Measurements from ENCODE around the gene C9orf40. TPM values are rescaled to one million over a fixed set of nuclear protein-coding genes. Genes with fewer than 3 reads are reported as not detected.

C9orf40 gene
- total and polyA plus RNA-seq, 4 donors: 1.9 to 2.9 (median 2.7) TPM

DNA sequence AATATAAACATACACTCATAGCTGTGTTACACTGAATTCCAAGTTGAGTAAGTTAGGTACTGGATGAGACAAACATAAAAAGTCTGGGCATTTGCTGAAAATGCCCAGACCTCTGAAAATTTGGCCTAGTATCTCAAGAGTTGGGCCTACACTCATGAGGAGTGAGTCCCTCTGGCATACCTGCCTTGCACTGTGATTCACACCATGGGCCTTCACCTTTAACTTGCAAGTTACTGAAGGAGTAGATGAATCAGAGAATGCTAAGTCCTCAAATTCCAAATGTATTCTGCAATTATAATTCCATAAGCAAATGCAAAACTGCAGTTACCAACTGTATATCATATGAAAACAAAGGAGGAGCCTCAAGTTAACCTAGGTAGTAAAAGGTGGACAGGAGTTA is 32.3 kb upstream of the C9orf40 start:
- Histone ChIP-seq H3K9ac (ENCODE audit: insufficient read depth in 1 of 2, low read length in 2 of 2) (no peak overlapping the region), H3K9me3 (ENCODE audit: control insufficient read depth in 4 of 4, insufficient read depth in 3 of 4, low read length in 3 of 4) (no peaks in the 10 kb centered on the region), H3K4me3 (no peak overlapping the region), H3K27me3 (ENCODE audit: control insufficient read depth in 3 of 3, insufficient read depth in 3 of 3, low read length in 2 of 3) (no peaks in the 10 kb centered on the region), H3K36me3 (ENCODE audit: control insufficient read depth in 4 of 4, insufficient read depth in 4 of 4, low read length in 4 of 4) (peaks cover 0 to 5% (median 2%) of the 10 kb centered on the region in 4 donors), H3K27ac (ENCODE audit: low read depth in 1 of 2, low read length in 1 of 2) (no peak overlapping the region), H3K4me1 (ENCODE audit: control insufficient read depth in 5 of 5, insufficient read depth in 5 of 5, low read length in 5 of 5) (no peaks in the 10 kb centered on the region)
- TF ChIP-seq, protein P1, sequence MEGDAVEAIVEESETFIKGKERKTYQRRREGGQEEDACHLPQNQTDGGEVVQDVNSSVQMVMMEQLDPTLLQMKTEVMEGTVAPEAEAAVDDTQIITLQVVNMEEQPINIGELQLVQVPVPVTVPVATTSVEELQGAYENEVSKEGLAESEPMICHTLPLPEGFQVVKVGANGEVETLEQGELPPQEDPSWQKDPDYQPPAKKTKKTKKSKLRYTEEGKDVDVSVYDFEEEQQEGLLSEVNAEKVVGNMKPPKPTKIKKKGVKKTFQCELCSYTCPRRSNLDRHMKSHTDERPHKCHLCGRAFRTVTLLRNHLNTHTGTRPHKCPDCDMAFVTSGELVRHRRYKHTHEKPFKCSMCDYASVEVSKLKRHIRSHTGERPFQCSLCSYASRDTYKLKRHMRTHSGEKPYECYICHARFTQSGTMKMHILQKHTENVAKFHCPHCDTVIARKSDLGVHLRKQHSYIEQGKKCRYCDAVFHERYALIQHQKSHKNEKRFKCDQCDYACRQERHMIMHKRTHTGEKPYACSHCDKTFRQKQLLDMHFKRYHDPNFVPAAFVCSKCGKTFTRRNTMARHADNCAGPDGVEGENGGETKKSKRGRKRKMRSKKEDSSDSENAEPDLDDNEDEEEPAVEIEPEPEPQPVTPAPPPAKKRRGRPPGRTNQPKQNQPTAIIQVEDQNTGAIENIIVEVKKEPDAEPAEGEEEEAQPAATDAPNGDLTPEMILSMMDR (IDR thresholded peaks at IDR 0.05; ENCODE audit: control extremely low read depth, extremely low read depth): no peak
- no peak for DNase-seq
- no peak for ATAC-seq (ENCODE audit: insufficient read depth, low FRiP score)

DNA sequence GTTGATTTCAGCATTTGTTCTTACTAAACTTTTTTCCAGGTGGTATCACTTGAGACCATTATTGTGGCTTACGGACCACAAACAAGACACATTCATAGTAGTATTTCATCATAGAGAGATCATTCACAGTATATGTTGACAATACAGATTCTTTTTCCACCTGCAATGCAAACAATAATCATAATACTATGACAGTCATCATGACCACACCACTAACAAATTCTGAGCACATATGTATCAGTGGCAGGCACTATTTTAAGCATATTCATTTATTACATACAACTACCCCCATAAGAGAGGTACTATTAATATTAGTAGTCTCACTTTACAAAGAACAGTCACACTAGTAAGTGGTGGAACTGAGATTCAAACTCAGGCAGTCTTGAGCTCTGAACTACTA is 31.0 kb upstream of the C9orf40 start:
- H3K36me3 ChIP-seq (ENCODE audit: control insufficient read depth in 4 of 4, insufficient read depth in 4 of 4, low read length in 4 of 4): peaks cover 0 to 5% (median 2%) of the 10 kb centered on the region in 4 donors
- DNase-seq (no peak), ATAC-seq (ENCODE audit: insufficient read depth, low FRiP score) (no peak)
- H3K27me3 ChIP-seq (ENCODE audit: control insufficient read depth in 3 of 3, insufficient read depth in 3 of 3, low read length in 2 of 3): no peaks in the 10 kb centered on the region
- no peak overlapping the region for H3K4me3 ChIP-seq
- 100% methylated on average over 1 of the region's 1 CpG for WGBS, 2 donors
- no peak overlapping the region for H3K27ac ChIP-seq (ENCODE audit: low read depth in 1 of 2, low read length in 1 of 2)
- no peaks in the 10 kb centered on the region for H3K9me3 ChIP-seq (ENCODE audit: control insufficient read depth in 4 of 4, insufficient read depth in 3 of 4, low read length in 3 of 4)
- H3K4me1 ChIP-seq (ENCODE audit: control insufficient read depth in 5 of 5, insufficient read depth in 5 of 5, low read length in 5 of 5): no peaks in the 10 kb centered on the region
- no peak overlapping the region for H3K9ac ChIP-seq (ENCODE audit: insufficient read depth in 1 of 2, low read length in 2 of 2)
- TF ChIP-seq, protein P1 (IDR thresholded peaks at IDR 0.05; ENCODE audit: control extremely low read depth, extremely low read depth): no peak

DNA sequence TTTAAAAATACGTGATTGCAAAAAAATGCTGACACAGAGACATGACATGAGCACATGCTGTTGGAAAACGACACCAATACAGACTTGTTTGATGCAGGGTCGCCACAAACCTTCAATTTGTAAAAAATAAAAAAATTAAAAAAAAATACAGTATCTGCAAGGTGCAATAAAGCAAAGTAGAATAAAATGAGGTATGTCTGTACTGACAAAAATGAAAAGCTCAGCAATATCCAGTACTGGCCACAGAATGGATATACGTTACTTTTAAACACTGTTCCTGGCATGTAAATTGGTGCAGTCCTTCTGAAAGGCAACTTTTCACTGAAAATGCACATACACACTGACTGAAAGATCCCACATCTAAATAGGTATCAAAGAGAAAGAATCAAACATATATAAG is 27.1 kb upstream of the C9orf40 start:
- Histone ChIP-seq H3K9me3 (ENCODE audit: control insufficient read depth in 4 of 4, insufficient read depth in 3 of 4, low read length in 3 of 4) (peaks cover 2 to 5% (median 3%) of the 10 kb centered on the region in 4 donors), H3K27me3 (ENCODE audit: control insufficient read depth in 3 of 3, insufficient read depth in 3 of 3, low read length in 2 of 3) (no peaks in the 10 kb centered on the region), H3K36me3 (ENCODE audit: control insufficient read depth in 4 of 4, insufficient read depth in 4 of 4, low read length in 4 of 4) (peaks cover 0 to 5% (median 1%) of the 10 kb centered on the region in 4 donors), H3K27ac (ENCODE audit: low read depth in 1 of 2, low read length in 1 of 2) (no peak overlapping the region), H3K4me1 (ENCODE audit: control insufficient read depth in 5 of 5, insufficient read depth in 5 of 5, low read length in 5 of 5) (no peaks in the 10 kb centered on the region), H3K9ac (ENCODE audit: insufficient read depth in 1 of 2, low read length in 2 of 2) (no peak overlapping the region), H3K4me3 (no peak overlapping the region)
- DNase-seq: no peak
- WGBS, 2 donors: 95 to 98% methylated on average over 4 of the region's 4 CpGs
- ATAC-seq (ENCODE audit: insufficient read depth, low FRiP score): no peak
- TF ChIP-seq, protein P1 (IDR thresholded peaks at IDR 0.05; ENCODE audit: control extremely low read depth, extremely low read depth): no peak

DNA sequence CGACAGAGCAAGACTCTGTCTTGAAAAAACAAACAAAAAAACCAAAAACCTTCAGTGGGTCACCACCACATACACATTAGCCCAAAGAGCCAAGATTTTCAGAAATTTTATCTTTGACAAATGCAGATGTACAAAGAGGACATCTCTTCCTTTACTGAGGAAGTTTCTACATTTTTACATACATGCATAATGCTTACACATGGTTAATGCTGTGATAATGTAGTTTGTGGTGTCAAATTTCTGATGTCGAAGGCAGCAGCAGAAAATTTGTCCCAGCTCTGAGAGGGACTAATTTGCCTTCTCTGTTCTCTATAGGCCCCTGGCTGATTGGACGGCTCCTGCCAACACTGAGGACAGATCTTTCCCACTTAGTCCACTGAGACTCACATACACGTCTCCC is 24.6 kb upstream of the C9orf40 start:
- DNase-seq (no peak), ATAC-seq (ENCODE audit: insufficient read depth, low FRiP score) (no peak)
- no peaks in the 10 kb centered on the region for H3K4me1 ChIP-seq (ENCODE audit: control insufficient read depth in 5 of 5, insufficient read depth in 5 of 5, low read length in 5 of 5)
- TF ChIP-seq, protein P1 (IDR thresholded peaks at IDR 0.05; ENCODE audit: control extremely low read depth, extremely low read depth): no peak
- WGBS, 2 donors: 91 to 94% methylated on average over 4 of the region's 4 CpGs
- no peaks in the 10 kb centered on the region for H3K27me3 ChIP-seq (ENCODE audit: control insufficient read depth in 3 of 3, insufficient read depth in 3 of 3, low read length in 2 of 3)
- peaks cover 2 to 5% (median 3%) of the 10 kb centered on the region in 4 donors for H3K9me3 ChIP-seq (ENCODE audit: control insufficient read depth in 4 of 4, insufficient read depth in 3 of 4, low read length in 3 of 4)
- H3K4me3 ChIP-seq: no peak overlapping the region
- H3K9ac ChIP-seq (ENCODE audit: insufficient read depth in 1 of 2, low read length in 2 of 2): no peak overlapping the region
- H3K27ac ChIP-seq (ENCODE audit: low read depth in 1 of 2, low read length in 1 of 2): no peak overlapping the region
- H3K36me3 ChIP-seq (ENCODE audit: control insufficient read depth in 4 of 4, insufficient read depth in 4 of 4, low read length in 4 of 4): peaks cover 0 to 3% (median 1%) of the 10 kb centered on the region in 4 donors
